ENCODE results near the gene PCDHB10.
"Not testable (repeated sequence)": the region's sequence is repeated elsewhere in the genome, so short reads cannot be mapped to it uniquely, and the experiment has no call there.

PCDHB10 gene

GRCh38 chr5:141188682-141189081 is 3.5 kb upstream of the PCDHB10 start:
- DNase-seq (ENCODE audit: low spot score) = not testable (repeated sequence)

GRCh38 chr5:141189131-141189530 is 3.0 kb upstream of the PCDHB10 start:
- not testable (repeated sequence) for DNase-seq (ENCODE audit: low spot score)

- not testable (repeated sequence) for DNase-seq (ENCODE audit: low spot score)
Measured at GRCh38 chr5:141194332-141194731, 2.2 kb downstream of the PCDHB10 start.

GRCh38 chr5:141196363-141196762 is 4.2 kb downstream of the PCDHB10 start:
- no peak for DNase-seq (ENCODE audit: low spot score)

GRCh38 chr5:141199359-141200235 is 7.4 kb downstream of the PCDHB10 start, which contains the start of gene PCDHB11:
Gene PCDHB11 (plus strand): TSS chr5:141199627. CDS start chr5:141199775, 148 bp downstream.
- no peak for DNase-seq (ENCODE audit: low spot score)

- DNase-seq (ENCODE audit: low spot score) = not testable (repeated sequence)
Measured at GRCh38 chr5:141201126-141201525, 9.0 kb downstream of the PCDHB10 start.

GRCh38 chr5:141201646-141202045 is 9.5 kb downstream of the PCDHB10 start:
- not testable (repeated sequence) for DNase-seq (ENCODE audit: low spot score)

GRCh38 chr5:141208478-141208877 is 16.3 kb downstream of the PCDHB10 start, which contains the start of gene PCDHB12:
Gene PCDHB12 (plus strand): TSS chr5:141208719. CDS start chr5:141208908, 189 bp downstream.
- no peak for DNase-seq (ENCODE audit: low spot score)

- DNase-seq (ENCODE audit: low spot score) = not testable (repeated sequence)
Measured at GRCh38 chr5:141210281-141210680, 18.1 kb downstream of the PCDHB10 start.

- not testable (repeated sequence) for DNase-seq (ENCODE audit: low spot score)
Measured at GRCh38 chr5:141210849-141211248, 18.7 kb downstream of the PCDHB10 start.

- not testable (repeated sequence) for DNase-seq (ENCODE audit: low spot score)
Measured at GRCh38 chr5:141213656-141214339, 21.6 kb downstream of the PCDHB10 start, which contains the start of gene PCDHB13. Gene PCDHB13 (plus strand): TSS chr5:141213919. CDS start chr5:141214124, 205 bp downstream.

GRCh38 chr5:141214583-141214982 is 22.4 kb downstream of the PCDHB10 start:
- not testable (repeated sequence) for DNase-seq (ENCODE audit: low spot score)

- not testable (repeated sequence) for DNase-seq (ENCODE audit: low spot score)
Measured at GRCh38 chr5:141215504-141215903, 23.4 kb downstream of the PCDHB10 start.

- DNase-seq (ENCODE audit: low spot score) = not testable (repeated sequence)
Measured at GRCh38 chr5:141216035-141216434, 23.9 kb downstream of the PCDHB10 start.

- DNase-seq (ENCODE audit: low spot score) = peak; percentile 34
Measured at GRCh38 chr5:141223112-141223783, 31.1 kb downstream of the PCDHB10 start, which contains the start of gene PCDHB14. Gene PCDHB14 (plus strand): TSS chr5:141223343. CDS start chr5:141223506, 163 bp downstream.

GRCh38 chr5:141224844-141225243 is 32.7 kb downstream of the PCDHB10 start:
- DNase-seq (ENCODE audit: low spot score) = not testable (repeated sequence)

- not testable (repeated sequence) for DNase-seq (ENCODE audit: low spot score)
Measured at GRCh38 chr5:141225421-141225820, 33.3 kb downstream of the PCDHB10 start.

- DNase-seq (ENCODE audit: low spot score) = no peak
Measured at GRCh38 chr5:141234109-141234667, 42.0 kb downstream of the PCDHB10 start.

GRCh38 chr5:141235922-141236321 is 43.8 kb downstream of the PCDHB10 start:
- DNase-seq (ENCODE audit: low spot score) = not testable (repeated sequence)

GRCh38 chr5:141236516-141237313 is 44.6 kb downstream of the PCDHB10 start:
- DNase-seq (ENCODE audit: low spot score) = no peak

- no peak for DNase-seq (ENCODE audit: low spot score)
Measured at GRCh38 chr5:141241496-141241895, 49.3 kb downstream of the PCDHB10 start.

All from D341Med (cell line).